Measurements from ENCODE around the gene CCDC178.

DNA sequence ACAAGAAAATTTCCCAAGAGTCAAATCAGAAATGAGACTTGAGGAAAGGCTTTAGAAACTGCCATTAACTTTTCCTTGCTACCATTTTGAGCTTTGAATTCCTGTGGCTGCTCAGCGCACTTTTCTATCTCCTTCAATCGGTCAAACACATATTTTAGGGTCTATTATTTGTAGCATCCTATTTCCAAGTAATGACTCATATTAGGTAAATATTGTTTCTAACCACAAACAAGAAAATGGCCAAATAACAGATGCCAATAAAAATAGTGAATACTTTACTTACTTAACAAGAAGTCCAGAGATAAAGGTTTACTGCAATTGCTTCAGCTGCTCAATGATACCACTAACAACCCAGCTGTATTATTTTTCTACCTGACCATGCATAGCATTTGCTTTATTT, 29.7 kb upstream of the CCDC178 start:
- no peak for TF ChIP-seq EZH2 (IDR thresholded peaks at IDR 0.05; ENCODE audit: borderline replicate concordance, low read length)
- TF ChIP-seq, protein P1, sequence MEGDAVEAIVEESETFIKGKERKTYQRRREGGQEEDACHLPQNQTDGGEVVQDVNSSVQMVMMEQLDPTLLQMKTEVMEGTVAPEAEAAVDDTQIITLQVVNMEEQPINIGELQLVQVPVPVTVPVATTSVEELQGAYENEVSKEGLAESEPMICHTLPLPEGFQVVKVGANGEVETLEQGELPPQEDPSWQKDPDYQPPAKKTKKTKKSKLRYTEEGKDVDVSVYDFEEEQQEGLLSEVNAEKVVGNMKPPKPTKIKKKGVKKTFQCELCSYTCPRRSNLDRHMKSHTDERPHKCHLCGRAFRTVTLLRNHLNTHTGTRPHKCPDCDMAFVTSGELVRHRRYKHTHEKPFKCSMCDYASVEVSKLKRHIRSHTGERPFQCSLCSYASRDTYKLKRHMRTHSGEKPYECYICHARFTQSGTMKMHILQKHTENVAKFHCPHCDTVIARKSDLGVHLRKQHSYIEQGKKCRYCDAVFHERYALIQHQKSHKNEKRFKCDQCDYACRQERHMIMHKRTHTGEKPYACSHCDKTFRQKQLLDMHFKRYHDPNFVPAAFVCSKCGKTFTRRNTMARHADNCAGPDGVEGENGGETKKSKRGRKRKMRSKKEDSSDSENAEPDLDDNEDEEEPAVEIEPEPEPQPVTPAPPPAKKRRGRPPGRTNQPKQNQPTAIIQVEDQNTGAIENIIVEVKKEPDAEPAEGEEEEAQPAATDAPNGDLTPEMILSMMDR (IDR thresholded peaks at IDR 0.05; ENCODE audit: low read length) = no peak
